Transverse colon (tissue), 3 donors: ENCODE measurements around the gene RGS11.

Source experiments
- CTCF ChIP-seq, 5 experiments: fragments of 200-600 bp in 3 of 5; fragments of 450-650 bp in 2 of 5; sonication (generic) in 3 of 5; IDR thresholded peaks; 1 replicate in 2 of 5; 2 replicates in 3 of 5; pipeline ENCODE4 v1.5.1; 2016 to 2017; ENCODE audit warnings: antibody characterized with exemption in 5 of 5, inconsistent platforms in 3 of 5, mild to moderate bottlenecking in 2 of 5, moderate library complexity in 1 of 5
- EP300 ChIP-seq: sonication (generic); formaldehyde crosslinking; IDR thresholded peaks from one replicate; pipeline ENCODE4 v1.6.1; 2017; ENCODE audit warnings: antibody characterized with exemption, low read depth
- POLR2A ChIP-seq: fragments of 450-650 bp; IDR thresholded peaks from one replicate; pipeline ENCODE4 v1.6.1; 2016; ENCODE audit warnings: antibody characterized with exemption, mild to moderate bottlenecking, moderate library complexity

GRCh38 chr16:296806-297510, 21.2 kb upstream of the RGS11 start:
- TF ChIP-seq EP300 = no peak
- TF ChIP-seq CTCF (IDR thresholded peaks at IDR 0.05) = no peak
- no peak for TF ChIP-seq POLR2A
